Ishikawa (cell line): Measurements from ENCODE around the gene NUDT13.

Experiments used
- CEBPB ChIP-seq: IDR thresholded peaks from 2 replicates; pipeline ENCODE4 v1.6.1; 2012
- CREB1 ChIP-seq: IDR thresholded peaks from 2 replicates; pipeline ENCODE4 v1.6.1; 2012; ENCODE audit warnings: low read depth
- EGR1 ChIP-seq: IDR thresholded peaks from 2 replicates; pipeline ENCODE4 v1.6.1; 2012
- EP300 ChIP-seq: IDR thresholded peaks from 2 replicates; pipeline ENCODE4 v1.6.1; 2012; ENCODE audit warnings: borderline replicate concordance
- FOXM1 ChIP-seq: IDR thresholded peaks from 2 replicates; pipeline ENCODE4 v1.6.1; 2012; ENCODE audit warnings: low read depth, borderline replicate concordance
- NFIC ChIP-seq: IDR thresholded peaks from 2 replicates; pipeline ENCODE4 v1.6.1; 2012
- RAD21 ChIP-seq: IDR thresholded peaks from 2 replicates; pipeline ENCODE4 v1.6.1; 2012; ENCODE audit warnings: low read depth
- TAF1 ChIP-seq: IDR thresholded peaks from 2 replicates; pipeline ENCODE4 v1.6.1; 2012; ENCODE audit warnings: low read depth, mild to moderate bottlenecking
- TCF12 ChIP-seq: IDR thresholded peaks from 2 replicates; pipeline ENCODE4 v1.6.1; 2012; ENCODE audit warnings: low read depth
- TEAD4 ChIP-seq: IDR thresholded peaks from 2 replicates; pipeline ENCODE4 v1.6.1; 2012
- YY1 ChIP-seq: IDR thresholded peaks from 2 replicates; pipeline ENCODE4 v1.6.1; 2012; ENCODE audit warnings: low read depth
- ZBTB7A ChIP-seq: IDR thresholded peaks from 2 replicates; pipeline ENCODE4 v1.6.1; 2012; ENCODE audit warnings: low read depth
- TF ChIP-seq, protein P1 (sequence below): IDR thresholded peaks from 2 replicates; pipeline ENCODE4 v1.6.1; 2012
- TF ChIP-seq, protein P2 (sequence below): IDR thresholded peaks from 2 replicates; pipeline ENCODE4 v1.6.1; 2012; ENCODE audit warnings: low read depth, mild to moderate bottlenecking
- TF ChIP-seq, protein P3 (sequence below): IDR thresholded peaks from 2 replicates; pipeline ENCODE4 v1.6.1; 2012

Gene NUDT13

GRCh38 chr10:73159038-73159648 lies 48.9 kb downstream of the NUDT13 start:
- TF ChIP-seq, protein P1, sequence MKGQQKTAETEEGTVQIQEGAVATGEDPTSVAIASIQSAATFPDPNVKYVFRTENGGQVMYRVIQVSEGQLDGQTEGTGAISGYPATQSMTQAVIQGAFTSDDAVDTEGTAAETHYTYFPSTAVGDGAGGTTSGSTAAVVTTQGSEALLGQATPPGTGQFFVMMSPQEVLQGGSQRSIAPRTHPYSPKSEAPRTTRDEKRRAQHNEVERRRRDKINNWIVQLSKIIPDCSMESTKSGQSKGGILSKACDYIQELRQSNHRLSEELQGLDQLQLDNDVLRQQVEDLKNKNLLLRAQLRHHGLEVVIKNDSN: no peak
- peak; percentile 51 for TF ChIP-seq RAD21

GRCh38 chr10:73161079-73161478 lies 50.8 kb downstream of the NUDT13 start:
- TF ChIP-seq NFIC: no peak

DNA sequence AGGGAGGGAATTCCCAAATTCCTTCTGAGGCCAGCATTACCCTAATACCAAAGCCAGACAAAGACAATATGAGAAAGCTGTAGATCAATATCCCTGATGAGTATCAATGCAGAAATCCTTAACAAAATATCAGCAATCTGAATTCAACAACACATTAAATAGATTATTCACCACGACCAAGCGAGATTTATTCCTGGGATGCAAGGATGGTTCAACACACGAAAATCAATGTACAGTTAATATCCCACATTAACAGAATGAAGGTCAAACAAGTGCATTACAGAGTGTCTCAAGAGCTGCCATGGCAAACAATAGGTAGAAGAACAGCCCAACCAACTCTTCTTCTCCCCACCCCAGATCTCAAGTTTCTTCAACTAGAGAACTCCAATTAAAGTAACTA lies 51.4 kb downstream of the NUDT13 start:
- no peak for TF ChIP-seq RAD21
- TF ChIP-seq CREB1: no peak
- TF ChIP-seq TAF1: no peak
- no peak for TF ChIP-seq YY1
- no peak for TF ChIP-seq CEBPB
- TF ChIP-seq, protein P1: no peak
- no peak for TF ChIP-seq ZBTB7A
- TF ChIP-seq, protein P2, sequence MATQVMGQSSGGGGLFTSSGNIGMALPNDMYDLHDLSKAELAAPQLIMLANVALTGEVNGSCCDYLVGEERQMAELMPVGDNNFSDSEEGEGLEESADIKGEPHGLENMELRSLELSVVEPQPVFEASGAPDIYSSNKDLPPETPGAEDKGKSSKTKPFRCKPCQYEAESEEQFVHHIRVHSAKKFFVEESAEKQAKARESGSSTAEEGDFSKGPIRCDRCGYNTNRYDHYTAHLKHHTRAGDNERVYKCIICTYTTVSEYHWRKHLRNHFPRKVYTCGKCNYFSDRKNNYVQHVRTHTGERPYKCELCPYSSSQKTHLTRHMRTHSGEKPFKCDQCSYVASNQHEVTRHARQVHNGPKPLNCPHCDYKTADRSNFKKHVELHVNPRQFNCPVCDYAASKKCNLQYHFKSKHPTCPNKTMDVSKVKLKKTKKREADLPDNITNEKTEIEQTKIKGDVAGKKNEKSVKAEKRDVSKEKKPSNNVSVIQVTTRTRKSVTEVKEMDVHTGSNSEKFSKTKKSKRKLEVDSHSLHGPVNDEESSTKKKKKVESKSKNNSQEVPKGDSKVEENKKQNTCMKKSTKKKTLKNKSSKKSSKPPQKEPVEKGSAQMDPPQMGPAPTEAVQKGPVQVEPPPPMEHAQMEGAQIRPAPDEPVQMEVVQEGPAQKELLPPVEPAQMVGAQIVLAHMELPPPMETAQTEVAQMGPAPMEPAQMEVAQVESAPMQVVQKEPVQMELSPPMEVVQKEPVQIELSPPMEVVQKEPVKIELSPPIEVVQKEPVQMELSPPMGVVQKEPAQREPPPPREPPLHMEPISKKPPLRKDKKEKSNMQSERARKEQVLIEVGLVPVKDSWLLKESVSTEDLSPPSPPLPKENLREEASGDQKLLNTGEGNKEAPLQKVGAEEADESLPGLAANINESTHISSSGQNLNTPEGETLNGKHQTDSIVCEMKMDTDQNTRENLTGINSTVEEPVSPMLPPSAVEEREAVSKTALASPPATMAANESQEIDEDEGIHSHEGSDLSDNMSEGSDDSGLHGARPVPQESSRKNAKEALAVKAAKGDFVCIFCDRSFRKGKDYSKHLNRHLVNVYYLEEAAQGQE: no peak

DNA sequence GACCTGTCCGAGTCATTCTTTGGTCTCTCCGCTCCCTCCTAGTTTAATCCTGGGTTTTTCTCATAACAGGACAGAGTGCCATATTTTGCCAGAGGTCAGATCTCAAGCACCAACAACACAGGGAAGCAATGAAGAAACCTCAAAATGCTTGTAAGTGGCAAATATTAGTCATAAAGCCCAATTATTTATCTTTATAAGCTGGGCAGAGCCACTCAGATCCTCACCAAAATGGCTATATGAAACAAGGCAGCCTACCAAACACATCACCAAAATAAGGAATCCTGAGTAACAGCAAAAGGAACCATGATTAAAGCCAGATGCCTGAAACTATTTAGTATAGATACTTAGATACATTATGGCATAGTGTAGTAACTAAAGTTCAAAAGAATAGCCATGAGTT lies 52.8 kb downstream of the NUDT13 start:
- no peak for TF ChIP-seq FOXM1
- no peak for TF ChIP-seq YY1
- TF ChIP-seq EGR1: no peak
- no peak for TF ChIP-seq CREB1
- no peak for TF ChIP-seq NFIC
- TF ChIP-seq, protein P3, sequence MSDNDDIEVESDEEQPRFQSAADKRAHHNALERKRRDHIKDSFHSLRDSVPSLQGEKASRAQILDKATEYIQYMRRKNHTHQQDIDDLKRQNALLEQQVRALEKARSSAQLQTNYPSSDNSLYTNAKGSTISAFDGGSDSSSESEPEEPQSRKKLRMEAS: no peak
- TF ChIP-seq ZBTB7A: no peak
- TF ChIP-seq, protein P1: no peak
- TF ChIP-seq TCF12: no peak
- no peak for TF ChIP-seq CEBPB
- no peak for TF ChIP-seq RAD21
- TF ChIP-seq EP300: no peak
- TF ChIP-seq, protein P2: no peak
- TF ChIP-seq TAF1: no peak
- no peak for TF ChIP-seq TEAD4

- TF ChIP-seq CEBPB (no peak), ZBTB7A (no peak), EGR1 (no peak), CREB1 (no peak), TCF12 (no peak), FOXM1 (no peak), TEAD4 (no peak), TAF1 (no peak), NFIC (no peak), EP300 (no peak), YY1 (no peak), RAD21 (no peak)
- TF ChIP-seq, protein P3: no peak
- TF ChIP-seq, protein P2: no peak
- TF ChIP-seq, protein P1: no peak
Observed at GRCh38 chr10:73166972-73167371, 56.7 kb downstream of the NUDT13 start.
